Stimulated activated CD4-positive, alpha-beta T cell treated with anti-CD3 and anti-CD28 coated beads, Interleukin-12 subunit alpha, Interleukin-12 subunit beta, amount 100 ng/mL, for 4 hours (primary cell): ENCODE data around the gene KIAA0930.
"Not testable (repeated sequence)": the region's sequence is repeated elsewhere in the genome, so short reads cannot be mapped to it uniquely, and the experiment has no call there.

Experiments
- DNase-seq: peaks from one replicate; pipeline ENCODE4 v3.0.0-alpha.2; 2020

The KIAA0930 gene

GRCh38 chr22:45200230-45200629, 40.5 kb downstream of the KIAA0930 start:
- DNase-seq: no peak

DNA sequence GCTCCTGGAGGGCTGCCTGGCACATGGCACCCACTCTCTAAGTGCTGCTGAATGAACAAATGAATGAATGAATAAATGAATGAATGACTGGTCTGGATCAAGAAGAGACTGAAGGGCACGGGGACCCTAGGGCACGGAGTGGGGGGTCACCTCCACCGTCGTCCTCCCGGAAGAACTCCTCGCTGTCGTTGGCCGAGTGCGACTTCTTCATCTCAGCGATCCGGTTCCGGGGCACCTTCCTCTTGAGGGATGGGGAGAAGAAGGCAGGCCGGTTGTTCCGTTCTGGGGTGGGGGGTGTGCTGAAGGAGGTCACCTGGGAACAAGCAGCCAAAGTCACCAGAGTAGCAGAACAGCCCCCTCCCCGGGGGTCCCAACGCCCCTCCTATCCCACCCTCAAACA, 41.0 kb downstream of the KIAA0930 start:
- no peak for DNase-seq

- DNase-seq: no peak
Observed at GRCh38 chr22:45198463-45198795, 42.3 kb downstream of the KIAA0930 start.

- DNase-seq: no peak
Observed at GRCh38 chr22:45197606-45198462, 42.9 kb downstream of the KIAA0930 start.

- DNase-seq: no peak
Observed at GRCh38 chr22:45196926-45197605, 43.6 kb downstream of the KIAA0930 start.

DNA sequence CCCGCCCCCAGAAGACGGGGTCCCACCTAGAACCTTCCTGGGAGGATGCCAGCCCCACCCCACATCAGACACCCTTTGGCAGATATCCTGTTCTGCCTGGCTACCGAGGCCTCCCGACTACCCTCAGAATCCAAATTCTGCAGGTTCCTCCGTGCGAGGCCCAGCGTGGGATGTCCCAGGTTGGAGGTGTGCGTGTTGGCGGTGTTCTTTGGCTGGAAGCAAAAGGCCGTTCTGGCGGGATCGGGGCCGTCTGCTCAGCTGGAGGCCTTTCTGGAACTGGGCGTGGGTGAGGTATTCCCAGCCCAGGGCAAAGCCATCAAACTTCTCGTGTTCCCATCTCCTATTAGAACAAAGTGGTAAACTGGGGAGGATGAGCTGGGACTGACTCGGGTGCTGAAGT, 44.4 kb downstream of the KIAA0930 start:
- no peak for DNase-seq

DNA sequence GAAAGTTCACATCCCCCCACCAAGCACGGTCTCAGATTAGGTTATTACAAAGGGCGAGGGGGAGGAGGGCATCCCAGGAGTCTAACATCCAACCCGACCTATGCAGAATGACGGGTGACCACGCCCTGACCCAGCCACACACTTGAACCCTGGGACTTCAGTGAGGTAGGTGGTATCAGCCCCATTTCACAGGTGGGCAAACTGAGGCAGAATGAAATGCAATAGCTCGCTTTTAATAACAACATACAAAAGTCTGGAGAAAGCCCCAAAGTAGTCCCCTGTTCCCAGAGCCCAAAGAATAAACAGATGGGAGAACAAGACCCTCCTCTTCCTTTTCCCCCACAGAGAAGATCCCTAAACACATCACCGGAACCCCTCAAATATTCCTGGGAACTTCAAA, 45.1 kb downstream of the KIAA0930 start:
- DNase-seq: no peak

GRCh38 chr22:45194686-45195085, 46.0 kb downstream of the KIAA0930 start:
- no peak for DNase-seq

DNA sequence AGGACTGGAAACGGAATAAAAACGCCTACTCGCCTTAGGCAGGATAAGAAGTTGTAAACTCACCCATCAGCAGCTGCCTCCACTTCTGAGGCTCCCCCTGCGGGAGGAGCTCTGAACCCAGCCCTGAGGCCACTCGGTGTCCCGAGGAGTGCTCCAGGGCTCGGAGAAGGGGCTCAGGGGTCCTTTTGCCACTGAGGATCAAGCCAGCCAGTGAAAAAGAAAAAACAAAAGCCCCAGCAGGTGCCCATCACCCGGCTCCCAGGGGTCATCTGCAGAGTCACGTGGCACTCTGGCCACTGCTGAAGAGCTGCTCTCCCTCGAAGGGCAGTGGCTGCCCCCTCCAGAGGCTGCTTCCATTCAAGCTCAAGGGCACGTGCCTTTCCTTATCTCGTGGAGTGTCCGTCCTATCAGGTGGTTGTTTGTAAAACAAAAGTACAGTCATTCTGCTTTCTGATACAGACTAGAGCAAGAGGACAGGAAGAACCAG, 48.0 kb downstream of the KIAA0930 start:
- no peak for DNase-seq

DNA sequence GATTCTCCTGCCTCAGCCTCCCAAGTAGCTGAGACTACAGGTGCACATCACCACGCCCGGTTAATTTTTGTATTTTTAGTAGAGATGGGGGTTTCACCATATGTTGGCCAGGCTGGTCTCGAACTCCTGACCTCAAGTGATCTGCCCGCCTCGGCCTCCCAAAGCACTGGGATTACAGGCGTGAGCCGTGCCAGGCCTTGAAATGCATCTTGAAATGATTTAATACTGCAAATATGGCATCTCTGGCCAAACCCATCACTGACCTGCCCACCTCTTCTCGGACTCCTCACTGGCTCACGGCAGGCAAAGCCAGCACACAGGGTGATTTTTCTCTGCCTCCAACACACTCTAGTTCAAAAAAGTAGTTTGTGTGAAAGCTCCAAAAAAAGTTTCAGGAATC, 48.9 kb downstream of the KIAA0930 start:
- not testable (repeated sequence) for DNase-seq

- no peak for DNase-seq
Observed at GRCh38 chr22:45190202-45190872, 50.4 kb downstream of the KIAA0930 start.

DNA sequence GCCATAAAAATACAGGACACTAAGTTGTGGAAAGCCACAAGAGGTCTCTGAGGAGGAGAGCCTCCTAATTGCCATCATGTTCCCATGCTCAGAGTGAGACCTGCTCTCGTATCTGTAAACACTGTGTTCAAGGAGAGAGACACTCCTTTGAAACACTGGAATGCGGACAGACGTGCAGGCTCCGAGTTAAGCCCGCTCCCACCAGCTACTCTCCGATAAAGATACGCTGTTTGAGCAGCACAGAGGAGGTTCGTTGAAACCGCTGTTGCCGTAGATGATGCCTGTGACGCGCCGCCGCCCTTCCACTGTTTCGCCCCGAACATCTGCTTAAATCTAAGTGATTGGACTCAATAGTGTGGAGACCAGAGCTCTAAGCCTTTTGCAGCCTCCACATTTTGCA, 51.9 kb downstream of the KIAA0930 start:
- DNase-seq: no peak

GRCh38 chr22:45187891-45188290, 52.8 kb downstream of the KIAA0930 start:
- no peak for DNase-seq

DNA sequence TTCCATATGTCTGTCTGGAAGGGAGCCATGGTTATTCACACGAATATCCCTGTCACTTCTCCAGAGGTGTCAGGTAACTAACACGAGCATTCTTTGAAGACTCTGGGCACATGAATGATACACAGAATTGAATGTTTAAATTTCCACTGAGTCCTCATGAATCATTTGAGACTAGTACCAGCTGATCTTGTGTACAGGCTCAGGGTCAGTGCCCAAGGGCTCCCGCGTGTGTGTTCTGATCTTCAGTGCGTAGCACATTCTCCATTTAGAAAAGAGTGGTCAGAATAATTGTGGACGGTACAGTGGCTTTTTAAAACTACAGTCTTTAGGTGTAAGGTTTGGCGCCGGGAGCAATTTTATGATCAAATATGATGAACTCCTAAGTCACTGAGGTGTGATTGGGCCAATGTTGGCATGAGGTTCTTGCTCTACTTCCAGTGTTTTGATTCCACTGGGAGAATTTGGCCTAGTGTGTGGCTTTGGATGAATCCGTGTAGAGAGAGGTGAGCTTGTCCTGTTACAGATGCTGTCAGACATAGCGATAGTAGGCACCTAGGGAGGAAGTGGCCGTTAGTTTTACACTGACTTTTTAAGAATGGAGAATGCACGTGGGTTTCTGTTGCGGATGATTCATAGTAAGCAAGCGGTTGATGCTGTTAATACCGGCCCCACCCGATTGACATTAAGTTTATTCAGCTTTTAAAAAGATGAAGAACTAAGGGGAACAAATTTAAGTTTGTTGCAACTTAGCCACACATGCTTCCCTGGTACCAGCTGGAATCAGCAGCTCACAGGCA, 54.8 kb downstream of the KIAA0930 start:
- no peak for DNase-seq

- no peak for DNase-seq
Observed at GRCh38 chr22:45183974-45184373, 56.7 kb downstream of the KIAA0930 start.

- DNase-seq: no peak
Observed at GRCh38 chr22:45181766-45182165, 58.9 kb downstream of the KIAA0930 start.

- no peak for DNase-seq
Observed at GRCh38 chr22:45181240-45181639, 59.5 kb downstream of the KIAA0930 start.

- no peak for DNase-seq
Observed at GRCh38 chr22:45180146-45180679, 60.5 kb downstream of the KIAA0930 start.

DNA sequence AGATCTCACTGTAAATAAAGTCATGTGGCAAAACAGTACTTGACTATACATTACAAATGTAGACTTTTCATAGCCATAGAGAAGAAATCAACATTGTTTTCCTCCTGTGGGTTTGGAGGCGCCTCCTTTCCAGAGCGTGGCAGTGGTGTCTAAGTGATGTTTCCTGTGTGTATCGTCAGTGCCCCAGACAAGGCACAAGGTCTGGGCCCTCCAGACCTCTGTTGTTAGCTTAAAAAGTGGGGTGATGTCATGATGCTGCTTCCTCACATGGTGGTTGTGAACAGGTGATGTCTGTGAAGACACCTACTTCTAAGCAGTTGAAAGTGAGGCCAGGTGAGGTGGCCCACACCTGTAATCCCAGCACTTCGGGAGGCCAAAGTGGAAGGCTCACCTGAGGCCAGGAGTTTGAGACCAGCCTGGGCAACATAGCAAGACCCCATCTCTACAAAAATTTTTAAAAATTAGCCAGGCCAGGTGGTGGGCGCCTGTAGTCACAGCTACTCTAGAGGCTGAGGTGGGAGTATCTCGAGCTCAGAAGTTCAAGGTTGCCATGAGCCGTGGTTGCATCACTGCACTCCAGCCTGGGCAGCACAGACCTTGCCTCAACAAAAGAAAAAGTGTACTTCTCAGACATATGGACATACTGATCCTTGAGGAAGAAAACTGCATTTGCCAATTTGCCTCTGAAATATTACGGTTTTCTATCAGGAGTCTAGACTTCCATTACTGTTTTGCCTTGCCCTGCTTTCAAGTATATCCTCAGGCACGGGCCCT, 61.2 kb downstream of the KIAA0930 start:
- DNase-seq: no peak

- no peak for DNase-seq
Observed at GRCh38 chr22:45172881-45173585, 67.7 kb downstream of the KIAA0930 start.

- DNase-seq: no peak
Observed at GRCh38 chr22:45171830-45172229, 68.9 kb downstream of the KIAA0930 start.
